Tibial nerve (tissue), 4 donors: ENCODE measurements around the gene PSME3. TPM values are rescaled to one million over a fixed set of nuclear protein-coding genes. Genes with fewer than 3 reads are reported as not detected.
"Not testable (repeated sequence)": the region's sequence is repeated elsewhere in the genome, so short reads cannot be mapped to it uniquely, and the experiment has no call there.

Source experiments
- DNase-seq, 2 donors: peaks; one replicate each; pipeline ENCODE4 v3.0.0-alpha.2; 2019; ENCODE audit warnings: low spot score in 2 of 2
- H3K27ac ChIP-seq, 4 donors: fragments of 200-600 bp; sonication (generic) in 3 of 4; one replicate each; pipeline ENCODE4 v1.5.1; 2017 to 2019; ENCODE audit warnings: mild to moderate bottlenecking in 1 of 4
- H3K27me3 ChIP-seq, 2 donors: fragments of 200-600 bp; sonication (generic) in 1 of 2; one replicate each; pipeline versions ENCODE4 v1.5.1 to v1.6.0; 2017 to 2019
- H3K36me3 ChIP-seq, 3 donors: fragments of 200-600 bp; sonication (generic); one replicate each; pipeline ENCODE4 v1.5.1; 2018 to 2019
- H3K4me1 ChIP-seq, 4 donors: fragments of 200-600 bp; sonication (generic) in 3 of 4; one replicate each; pipeline ENCODE4 v1.5.1; 2017 to 2019
- H3K4me3 ChIP-seq, 4 donors: fragments of 200-600 bp; sonication (generic) in 3 of 4; one replicate each; pipeline ENCODE4 v1.5.1; 2017 to 2019; ENCODE audit warnings: mild to moderate bottlenecking in 1 of 4, moderate library complexity in 1 of 4
- H3K9me3 ChIP-seq, 4 donors: fragments of 200-600 bp; sonication (generic) in 3 of 4; one replicate each; pipeline ENCODE4 v1.5.1; 2017 to 2019
- EP300 ChIP-seq, 2 donors: sonication (generic); formaldehyde crosslinking; IDR thresholded peaks; one replicate each; pipeline ENCODE4 v1.6.1; 2017; ENCODE audit warnings: antibody characterized with exemption in 2 of 2, mild to moderate bottlenecking in 1 of 2
- POLR2A ChIP-seq, 2 donors: fragments of 450-650 bp; IDR thresholded peaks; one replicate each; pipeline ENCODE4 v1.6.1; 2017; ENCODE audit warnings: antibody characterized with exemption in 2 of 2, mild to moderate bottlenecking in 2 of 2, moderate library complexity in 2 of 2
- WGBS, 2 donors: methylation state at CpG; one replicate each; pipeline ENCODE4 v1.1.5; 2018; 5-methylcytosine and 5-hydroxymethylcytosine counted together
- total RNA-seq, 4 donors: library from RNA; depleted of rRNA; stranded (reverse); fragments of >200 nt; gene quantifications; one replicate each; pipeline ENCODE4 v1.1.0, GENCODE V29; 2016
- TF ChIP-seq, protein P1 (sequence below), 5 experiments: fragments of 200-600 bp in 3 of 5; fragments of 450-650 bp in 2 of 5; sonication (generic) in 3 of 5; IDR thresholded peaks; one replicate each; pipeline ENCODE4 v1.5.1; 2016 to 2019; ENCODE audit warnings: antibody characterized with exemption in 5 of 5, mild to moderate bottlenecking in 3 of 5, moderate library complexity in 2 of 5

Gene PSME3
- total RNA-seq, 4 donors from 2014 or later: 42.2 to 86.7 (median 53.7) TPM

DNA sequence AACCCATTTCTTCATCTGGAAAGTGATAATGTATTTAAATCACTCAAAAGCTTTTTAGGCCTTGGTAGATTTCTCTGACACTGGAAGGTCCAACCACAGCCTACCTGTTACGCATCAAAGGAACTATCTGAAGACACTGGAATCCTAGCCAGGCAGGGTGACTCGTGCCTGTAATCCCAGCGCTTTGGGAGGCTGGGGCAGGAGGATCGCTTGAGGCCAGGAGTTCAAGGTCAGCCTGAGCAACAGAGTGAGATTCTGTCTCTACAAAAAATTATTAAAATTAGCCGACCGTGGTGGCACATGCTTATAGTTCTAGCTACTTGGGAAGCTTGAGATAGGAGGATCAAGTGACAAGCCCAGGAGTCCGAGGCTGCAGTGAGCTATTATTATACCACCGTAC lies 49.0 kb downstream of the PSME3 start:
- DNase-seq: no peak
- Histone ChIP-seq H3K27me3 (no peaks in the 10 kb centered on the region), H3K9me3 (no peaks in the 10 kb centered on the region), H3K4me3 (no peak overlapping the region), H3K36me3 (no peaks in the 10 kb centered on the region), H3K4me1 (peaks cover 0 to 4% (median 0%) of the 10 kb centered on the region in 4 donors), H3K27ac (peak overlapping the region in 1 of 4 donors; percentile 27)
- WGBS, 2 donors: 88 to 90% methylated on average over 8 of the region's 8 CpGs
- no peak for TF ChIP-seq POLR2A (IDR thresholded peaks at IDR 0.05)
- TF ChIP-seq, protein P1, sequence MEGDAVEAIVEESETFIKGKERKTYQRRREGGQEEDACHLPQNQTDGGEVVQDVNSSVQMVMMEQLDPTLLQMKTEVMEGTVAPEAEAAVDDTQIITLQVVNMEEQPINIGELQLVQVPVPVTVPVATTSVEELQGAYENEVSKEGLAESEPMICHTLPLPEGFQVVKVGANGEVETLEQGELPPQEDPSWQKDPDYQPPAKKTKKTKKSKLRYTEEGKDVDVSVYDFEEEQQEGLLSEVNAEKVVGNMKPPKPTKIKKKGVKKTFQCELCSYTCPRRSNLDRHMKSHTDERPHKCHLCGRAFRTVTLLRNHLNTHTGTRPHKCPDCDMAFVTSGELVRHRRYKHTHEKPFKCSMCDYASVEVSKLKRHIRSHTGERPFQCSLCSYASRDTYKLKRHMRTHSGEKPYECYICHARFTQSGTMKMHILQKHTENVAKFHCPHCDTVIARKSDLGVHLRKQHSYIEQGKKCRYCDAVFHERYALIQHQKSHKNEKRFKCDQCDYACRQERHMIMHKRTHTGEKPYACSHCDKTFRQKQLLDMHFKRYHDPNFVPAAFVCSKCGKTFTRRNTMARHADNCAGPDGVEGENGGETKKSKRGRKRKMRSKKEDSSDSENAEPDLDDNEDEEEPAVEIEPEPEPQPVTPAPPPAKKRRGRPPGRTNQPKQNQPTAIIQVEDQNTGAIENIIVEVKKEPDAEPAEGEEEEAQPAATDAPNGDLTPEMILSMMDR (IDR thresholded peaks at IDR 0.05): no peak
- TF ChIP-seq EP300 (IDR thresholded peaks at IDR 0.05): no peak

DNA sequence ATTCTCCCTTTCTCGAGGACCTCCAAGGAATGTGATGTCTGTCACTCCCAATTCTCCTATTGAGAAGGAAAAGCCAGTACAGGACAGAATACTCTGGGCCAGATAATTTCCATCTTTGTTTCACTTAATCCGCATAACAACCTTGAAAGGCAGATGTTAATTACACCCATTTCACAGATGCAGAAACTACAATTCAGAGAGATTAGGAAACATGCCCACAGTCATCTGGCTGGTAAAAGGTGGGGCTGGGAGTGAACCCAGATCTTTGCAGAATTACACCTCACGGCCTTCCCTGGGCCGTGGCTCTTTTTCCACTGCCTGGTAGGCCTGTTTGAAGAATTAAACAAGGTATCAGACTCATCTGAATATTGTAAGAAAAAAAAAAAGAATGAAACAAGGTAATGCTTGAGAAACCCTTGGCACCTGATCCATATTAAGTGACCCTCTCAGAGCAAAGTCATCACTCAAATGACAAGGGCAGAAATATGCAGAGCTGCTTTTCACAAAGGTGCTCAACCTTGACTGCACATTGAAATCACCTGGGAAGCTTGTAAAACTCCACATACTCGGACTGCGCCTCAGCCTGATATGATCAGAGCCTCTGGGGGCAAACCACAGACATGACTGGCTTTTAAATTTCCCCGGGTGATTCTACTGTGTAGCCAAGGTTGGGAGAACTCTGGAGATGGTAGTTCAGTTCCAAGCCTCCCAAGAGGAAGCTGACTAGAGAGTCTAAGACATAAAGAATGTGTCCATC lies 50.8 kb downstream of the PSME3 start:
- H3K4me1 ChIP-seq: peaks cover 0 to 4% (median 0%) of the 10 kb centered on the region in 4 donors
- no peaks in the 10 kb centered on the region for H3K9me3 ChIP-seq
- H3K36me3 ChIP-seq: no peaks in the 10 kb centered on the region
- H3K4me3 ChIP-seq: no peak overlapping the region
- DNase-seq: no peak
- 84 to 88% methylated on average over 7 of the region's 7 CpGs for WGBS, 2 donors
- TF ChIP-seq POLR2A (IDR thresholded peaks at IDR 0.05): no peak
- TF ChIP-seq, protein P1 (IDR thresholded peaks at IDR 0.05): no peak
- TF ChIP-seq EP300 (IDR thresholded peaks at IDR 0.05): no peak
- no peaks in the 10 kb centered on the region for H3K27me3 ChIP-seq
- no peak overlapping the region for H3K27ac ChIP-seq

DNA sequence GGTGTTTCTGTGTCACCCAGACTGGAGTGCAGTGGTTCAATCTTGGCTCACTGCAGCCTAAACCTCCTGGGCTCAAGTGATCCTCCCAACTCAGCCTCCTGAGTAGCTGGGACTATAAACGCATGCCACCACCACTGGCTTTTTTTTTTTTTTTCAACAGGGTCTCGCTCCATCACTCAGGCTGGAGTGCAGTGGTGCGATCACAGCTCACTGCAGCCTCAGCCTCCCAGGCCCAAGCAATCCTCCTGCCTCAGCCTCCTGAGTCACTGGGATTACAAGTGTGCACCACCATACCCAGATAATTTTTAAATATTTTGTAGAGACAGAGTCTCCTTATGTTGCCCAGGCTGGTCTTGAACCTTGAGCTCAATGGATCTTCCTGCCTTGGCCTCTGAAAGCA lies 52.6 kb downstream of the PSME3 start:
- DNase-seq, H3K36me3 ChIP-seq, H3K27ac ChIP-seq, H3K27me3 ChIP-seq, H3K9me3 ChIP-seq, H3K4me1 ChIP-seq, H3K4me3 ChIP-seq: not testable (repeated sequence)
- WGBS, 2 donors: 95 to 97% methylated on average over 3 of the region's 3 CpGs

DNA sequence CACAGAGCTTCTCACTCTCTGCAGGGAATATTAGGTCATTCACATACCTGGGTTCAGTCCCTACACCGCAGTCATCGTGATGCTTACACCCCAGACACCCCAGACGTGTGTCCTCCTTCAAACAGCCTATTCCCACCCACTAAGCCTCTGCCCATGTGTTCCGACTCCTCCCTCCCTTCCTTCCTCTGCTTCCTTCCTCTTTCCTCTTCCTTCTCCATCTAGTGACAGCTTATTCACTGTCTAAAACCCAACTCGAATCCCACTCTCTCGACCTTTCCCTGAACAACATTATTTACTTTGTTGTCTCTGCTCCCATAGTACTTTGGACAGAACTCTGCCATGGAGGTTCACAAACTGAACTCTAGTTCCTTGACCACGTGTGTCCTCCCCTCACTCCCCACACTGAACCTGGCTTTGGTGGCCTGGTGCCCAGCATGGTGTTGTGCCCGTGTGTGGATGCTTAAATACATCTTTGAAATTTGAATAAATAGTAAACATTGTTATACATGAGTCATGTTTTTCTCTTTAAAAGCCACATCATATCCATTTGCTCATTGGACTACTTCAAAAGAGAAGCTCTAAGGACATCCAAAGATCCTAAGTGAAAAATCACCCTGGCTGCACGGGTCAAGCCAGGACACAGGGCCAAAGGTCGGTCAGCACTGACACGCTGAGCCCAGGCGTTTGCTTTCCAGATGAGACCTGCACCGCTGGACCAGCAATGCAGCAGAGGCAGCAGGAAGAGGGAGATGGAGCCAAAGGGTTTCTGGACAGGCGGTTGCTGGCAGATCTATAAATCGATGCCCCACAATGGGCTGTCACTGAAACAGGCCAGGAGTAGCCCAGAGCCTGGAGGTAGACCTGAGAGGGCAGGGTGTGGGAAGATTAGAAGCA lies 53.3 kb downstream of the PSME3 start:
- Histone ChIP-seq H3K9me3 (no peaks in the 10 kb centered on the region), H3K27ac (no peak overlapping the region), H3K36me3 (no peaks in the 10 kb centered on the region), H3K27me3 (no peaks in the 10 kb centered on the region), H3K4me3 (no peak overlapping the region), H3K4me1 (peaks cover 0 to 6% (median 2%) of the 10 kb centered on the region in 4 donors)
- 56 to 62% methylated on average over 15 of the region's 15 CpGs for WGBS, 2 donors
- peak in 1 of 2 donors; percentile 9 for DNase-seq
- TF ChIP-seq POLR2A (IDR thresholded peaks at IDR 0.05) (no peak), EP300 (IDR thresholded peaks at IDR 0.05) (no peak)
- TF ChIP-seq, protein P1 (IDR thresholded peaks at IDR 0.05): no peak

DNA sequence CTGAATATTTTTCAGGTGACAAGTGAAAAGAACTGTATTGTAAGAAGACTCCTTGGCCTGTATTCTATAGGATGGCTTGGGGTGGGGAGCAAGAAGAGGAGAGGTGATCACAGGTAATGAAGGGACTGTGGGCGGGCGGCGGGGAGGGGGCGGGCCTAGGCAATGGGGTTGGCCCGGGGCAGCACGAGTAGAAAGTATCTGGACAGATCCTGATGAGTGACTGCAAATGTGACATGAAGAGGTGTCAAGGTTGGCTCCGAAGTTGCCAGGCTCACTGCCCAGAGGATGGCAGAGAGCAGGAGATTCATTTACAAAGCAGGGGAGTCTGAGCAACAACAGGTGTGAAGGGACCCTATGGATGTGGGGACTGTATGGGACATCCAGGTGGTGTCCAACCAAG lies 56.6 kb downstream of the PSME3 start:
- Histone ChIP-seq H3K36me3 (no peaks in the 10 kb centered on the region), H3K4me3 (no peak overlapping the region), H3K4me1 (peaks cover 0 to 23% (median 5%) of the 10 kb centered on the region in 4 donors), H3K27me3 (no peaks in the 10 kb centered on the region), H3K9me3 (no peaks in the 10 kb centered on the region), H3K27ac (no peak overlapping the region)
- TF ChIP-seq POLR2A (IDR thresholded peaks at IDR 0.05): no peak
- no peak for TF ChIP-seq EP300 (IDR thresholded peaks at IDR 0.05)
- TF ChIP-seq, protein P1 (IDR thresholded peaks at IDR 0.05): no peak
- DNase-seq: no peak
- WGBS, 2 donors: 82 to 92% methylated on average over 7 of the region's 7 CpGs
